A549 (cell line): ENCODE results near the gene B3GAT1. TPM values are rescaled to one million over a fixed set of nuclear protein-coding genes. Genes with fewer than 3 reads are reported as not detected.

Source experiments
- ATAC-seq, 2 experiments: fragments of 200-7000 bp in 1 of 2; fragments of >200 bp in 1 of 2; cut with Nextera tagmentation in 1 of 2; cut with Tn5 transposase in 1 of 2; 3 replicates each; pipeline versions ENCODE4 v1.8.0 to v1.9.1; 2018 to 2020; ENCODE audit warnings: mild to moderate bottlenecking in 1 of 2, moderate library complexity in 1 of 2
- CTCF ChIA-PET: fragments of 300-600 bp; sonication (Branson Sonifier 250); formaldehyde crosslinking; extraction: SDS; loops from one replicate; lab custom pipeline; 2021; ENCODE audit warnings: antibody characterized with exemption, inconsistent platforms; lab: Yijun Ruan, JAX
- POLR2A ChIA-PET: fragments of 350-600 bp; formaldehyde crosslinking; extraction: SDS; loops from one replicate; lab custom pipeline; 2021; ENCODE audit warnings: antibody characterized with exemption, inconsistent platforms; lab: Yijun Ruan, JAX
- DNase-seq, 2 experiments: peaks; one replicate each; pipeline versions ENCODE4 v3.0.0 to v3.0.0-alpha.2; 2011 to 2016; ENCODE audit warnings: low read depth in 1 of 2, low spot score in 1 of 2
- FAIRE-seq: peaks from 2 replicates; lab custom pipeline; 2011; peaks lifted over from hg19 to GRCh38; lab: Jason Lieb, UNC
- H3K27ac ChIP-seq, 2 experiments: fragments of >200 bp; sonication (Bioruptor Twin); formaldehyde crosslinking; 3 replicates each; pipeline ENCODE4 v1.5.1; 2016 to 2017
- H3K4me1 ChIP-seq: fragments of >200 bp; sonication (Bioruptor Twin); formaldehyde crosslinking; 3 replicates; pipeline ENCODE4 v1.6.1; 2016
- H3K4me2 ChIP-seq: fragments of >200 bp; sonication (Bioruptor Twin); formaldehyde crosslinking; 3 replicates; pipeline ENCODE4 v1.6.1; 2016
- H3K4me3 ChIP-seq: fragments of >200 bp; sonication (Bioruptor Twin); formaldehyde crosslinking; 3 replicates; pipeline ENCODE4 v1.5.1; 2016
- H3K9me3 ChIP-seq: fragments of >200 bp; sonication (Bioruptor Twin); formaldehyde crosslinking; 3 replicates; pipeline ENCODE4 v1.6.1; 2016
- BHLHE40 ChIP-seq: IDR thresholded peaks from 2 replicates; pipeline ENCODE4 v1.6.1; 2012; ENCODE audit warnings: low read depth, low read length, inconsistent platforms
- CEBPB ChIP-seq, 2 experiments: fragments of >200 bp in 1 of 2; sonication (Bioruptor Twin) in 1 of 2; formaldehyde crosslinking in 1 of 2; IDR thresholded peaks; 2 replicates each; pipeline ENCODE4 v1.6.1; 2012 to 2016
- CHD2 ChIP-seq: fragments of 150-350 bp; IDR thresholded peaks from 2 replicates; pipeline ENCODE4 v1.6.1; 2014; ENCODE audit warnings: low read length; ENCODE audit not compliant: partially characterized antibody
- EHF ChIP-seq: fragments of 250-450 bp; sonication (Bioruptor Pico); IDR thresholded peaks from 2 replicates; pipeline ENCODE4 v1.5.0; 2020; ENCODE audit warnings: mild to moderate bottlenecking
- ESRRA ChIP-seq: fragments of 150-350 bp; IDR thresholded peaks from 2 replicates; pipeline ENCODE4 v1.6.1; 2014; ENCODE audit warnings: mild to moderate bottlenecking, low read length, borderline replicate concordance
- FOSB ChIP-seq: fragments of 250-450 bp; sonication (Bioruptor Pico); IDR thresholded peaks from 2 replicates; pipeline ENCODE4 v1.5.0; 2020; ENCODE audit warnings: mild to moderate bottlenecking, moderate library complexity
- GATA3 ChIP-seq: IDR thresholded peaks from 2 replicates; pipeline ENCODE4 v1.6.1; 2012; ENCODE audit warnings: borderline replicate concordance
- HDAC2 ChIP-seq: fragments of 200-600 bp; sonication (generic); IDR thresholded peaks from 2 replicates; pipeline ENCODE4 v1.6.1; 2016
- HOXA7 ChIP-seq: fragments of 250-450 bp; sonication (Bioruptor Pico); IDR thresholded peaks from 2 replicates; pipeline ENCODE4 v1.5.0; 2020; ENCODE audit warnings: mild to moderate bottlenecking, moderate library complexity
- JUN ChIP-seq, 2 experiments: fragments of >200 bp; sonication (Bioruptor Twin); formaldehyde crosslinking; IDR thresholded peaks; 2 replicates in 1 of 2; 3 replicates in 1 of 2; pipeline ENCODE4 v1.6.1; 2016 to 2017
- JUNB ChIP-seq: fragments of >200 bp; sonication (Bioruptor Twin); formaldehyde crosslinking; IDR thresholded peaks from 2 replicates; pipeline ENCODE4 v1.6.1; 2016
- KDM1A ChIP-seq: fragments of 200-600 bp; sonication (generic); IDR thresholded peaks from 2 replicates; pipeline ENCODE4 v1.6.1; 2016; ENCODE audit warnings: low read depth, mild to moderate bottlenecking
- MYC ChIP-seq: IDR thresholded peaks from 2 replicates; pipeline ENCODE4 v1.6.1; 2012; ENCODE audit warnings: mild to moderate bottlenecking, inconsistent platforms, low read length, improper control_type of control experiment, borderline replicate concordance
- NFE2L2 ChIP-seq: fragments of 150-350 bp; conservative IDR thresholded peaks from 2 replicates; pipeline ENCODE4 v1.6.1; 2014; ENCODE audit warnings: low read length
- NPAS2 ChIP-seq: fragments of 250-450 bp; sonication (Bioruptor Pico); IDR thresholded peaks from 2 replicates; pipeline ENCODE4 v1.8.0; 2022; ENCODE audit warnings: mild to moderate bottlenecking, moderate library complexity, borderline replicate concordance
- POLR2A ChIP-seq: IDR thresholded peaks from 2 replicates; pipeline ENCODE4 v1.6.1; 2012; ENCODE audit warnings: mild to moderate bottlenecking, low read length
- POLR2AphosphoS2 ChIP-seq: conservative IDR thresholded peaks from 2 replicates; pipeline ENCODE4 v1.6.1; 2012; ENCODE audit warnings: low read length, improper control_type of control experiment, inconsistent platforms
- RAD21 ChIP-seq, 2 experiments: fragments of >200 bp in 1 of 2; sonication (Bioruptor Twin) in 1 of 2; formaldehyde crosslinking in 1 of 2; IDR thresholded peaks in 1 of 2; conservative IDR thresholded peaks in 1 of 2; 2 replicates in 1 of 2; 3 replicates in 1 of 2; pipeline ENCODE4 v1.6.1; 2012 to 2018; ENCODE audit warnings: inconsistent platforms in 1 of 2
- RARB ChIP-seq: fragments of 250-450 bp; sonication (Bioruptor Pico); IDR thresholded peaks from 2 replicates; pipeline ENCODE4 v1.8.0; 2021; ENCODE audit warnings: mild to moderate bottlenecking, moderate library complexity
- RFX5 ChIP-seq: fragments of 450-650 bp; IDR thresholded peaks from 2 replicates; pipeline ENCODE4 v1.7.1; 2014; ENCODE audit warnings: antibody characterized with exemption, mild to moderate bottlenecking, moderate library complexity
- RNF2 ChIP-seq: fragments of 200-600 bp; sonication (generic); IDR thresholded peaks from 2 replicates; pipeline ENCODE4 v1.6.1; 2016; ENCODE audit warnings: low read depth, mild to moderate bottlenecking, antibody characterized with exemption, moderate library complexity, borderline replicate concordance
- SMC3 ChIP-seq: fragments of >200 bp; sonication (Bioruptor Twin); formaldehyde crosslinking; IDR thresholded peaks from 3 replicates; pipeline ENCODE4 v1.6.1; 2018; ENCODE audit warnings: inconsistent platforms
- SREBF2 ChIP-seq: fragments of 450-650 bp; IDR thresholded peaks from 2 replicates; pipeline ENCODE4 v1.6.1; 2014; ENCODE audit warnings: mild to moderate bottlenecking, moderate library complexity
- ZC3H11A ChIP-seq: fragments of 450-650 bp; IDR thresholded peaks from 2 replicates; pipeline ENCODE4 v1.6.1; 2014; ENCODE audit warnings: antibody characterized with exemption, mild to moderate bottlenecking
- ZFP36 ChIP-seq: fragments of 450-650 bp; IDR thresholded peaks from 2 replicates; pipeline ENCODE4 v1.6.1; 2014; ENCODE audit warnings: borderline replicate concordance; ENCODE audit not compliant: partially characterized antibody
- ZNF302 ChIP-seq: fragments of 250-450 bp; sonication (Bioruptor Pico); IDR thresholded peaks from 2 replicates; pipeline ENCODE4 v1.9.0; 2021; ENCODE audit warnings: inconsistent platforms, mild to moderate bottlenecking, moderate library complexity
- ZSCAN20 ChIP-seq: fragments of 250-450 bp; sonication (Bioruptor Pico); IDR thresholded peaks from 2 replicates; pipeline ENCODE4 v1.8.0; 2022; ENCODE audit warnings: mild to moderate bottlenecking, moderate library complexity
- WGBS: methylation state at CpG from one replicate; pipeline ENCODE4 v1.1.6; 2017; ENCODE audit errors: missing lambda C conversion rate; 5-methylcytosine and 5-hydroxymethylcytosine counted together
- polyA plus RNA-seq, 4 experiments: library from polyadenylated mRNA; depleted of rRNA in 3 of 4; stranded (reverse); fragments of >200 nt; fragmentation: RNase III in 1 of 4; extraction: RNeasy Plus Mini Kit Qiagen cat#74134 plus additional on column Dnase treatment in 1 of 4; gene quantifications; 2 replicates in 3 of 4; 3 replicates in 1 of 4; pipeline ENCODE4 v1.2.3, GENCODE V29; 2011 to 2017
- TF ChIP-seq, protein P1 (sequence below): IDR thresholded peaks from 2 replicates; pipeline ENCODE4 v1.6.1; 2012
- TF ChIP-seq, protein P2 (sequence below): fragments of 450-650 bp; IDR thresholded peaks from 2 replicates; pipeline ENCODE4 v1.6.1; 2014; ENCODE audit warnings: antibody characterized with exemption
- TF ChIP-seq, protein P3 (sequence below): IDR thresholded peaks from 2 replicates; pipeline ENCODE4 v1.6.1; 2012; ENCODE audit warnings: low read depth, borderline replicate concordance
- TF ChIP-seq, protein P4 (sequence below): fragments of >200 bp; sonication (Bioruptor Twin); formaldehyde crosslinking; IDR thresholded peaks from 3 replicates; pipeline ENCODE4 v1.6.1; 2016
- TF ChIP-seq, protein P5 (sequence below): fragments of 150-350 bp; IDR thresholded peaks from 2 replicates; pipeline ENCODE4 v1.6.1; 2014; ENCODE audit warnings: low read depth, mild to moderate bottlenecking, low read length

Gene B3GAT1
- polyA plus RNA-seq, 2 of the 4 experiments (the other 2 are of a cell fraction) = not detected

DNA sequence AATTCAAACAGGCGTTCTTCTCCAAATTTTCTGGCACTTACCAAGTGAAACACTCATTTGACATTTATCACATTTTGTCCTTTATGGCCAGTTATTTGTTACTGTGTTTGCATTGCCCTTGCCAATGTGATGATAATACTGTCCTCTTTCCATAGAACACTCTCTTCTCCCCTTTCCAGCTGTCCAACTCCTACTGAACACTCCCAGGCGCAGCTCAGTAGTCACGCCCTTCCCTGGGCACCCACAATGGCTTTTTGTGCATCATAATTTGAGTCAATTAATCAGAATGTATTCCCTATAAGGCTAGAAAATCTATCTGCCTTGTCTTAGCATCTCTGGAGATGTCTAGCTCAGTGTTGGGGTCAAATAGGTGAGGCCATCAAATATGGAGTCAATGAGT lies 21.2 kb upstream of the B3GAT1 start:
- POLR2A ChIA-PET = no interaction called here
- Histone ChIP-seq H3K9me3 (no peaks in the 10 kb centered on the region), H3K4me3 (no peak overlapping the region), H3K4me2 (no peak overlapping the region), H3K4me1 (no peaks in the 10 kb centered on the region), H3K27ac (no peak overlapping the region)
- ATAC-seq (no peak), DNase-seq (no peak), FAIRE-seq (no peak)
- TF ChIP-seq ZFP36 (no peak), NPAS2 (CRISPR knock-in tag) (no peak), POLR2AphosphoS2 (no peak), RNF2 (no peak), NFE2L2 (no peak), HOXA7 (no peak), RFX5 (no peak), RARB (CRISPR knock-in tag) (no peak), RAD21 (conservative IDR thresholded peaks at IDR 0.05 in 1 of 2, IDR thresholded peaks at IDR 0.05 in 1 of 2) (no peak), BHLHE40 (no peak), EHF (CRISPR knock-in tag) (no peak), ZNF302 (CRISPR knock-in tag) (no peak), ESRRA (no peak), ZC3H11A (no peak), JUNB (no peak), JUN (IDR thresholded peaks at IDR 0.05) (no peak), CHD2 (no peak), CEBPB (IDR thresholded peaks at IDR 0.05) (no peak), SREBF2 (no peak)
- TF ChIP-seq, protein P1, sequence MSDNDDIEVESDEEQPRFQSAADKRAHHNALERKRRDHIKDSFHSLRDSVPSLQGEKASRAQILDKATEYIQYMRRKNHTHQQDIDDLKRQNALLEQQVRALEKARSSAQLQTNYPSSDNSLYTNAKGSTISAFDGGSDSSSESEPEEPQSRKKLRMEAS = no peak
- CTCF ChIA-PET = no interaction called here
- 4% methylated on average over 3 of the region's 3 CpGs for WGBS

DNA sequence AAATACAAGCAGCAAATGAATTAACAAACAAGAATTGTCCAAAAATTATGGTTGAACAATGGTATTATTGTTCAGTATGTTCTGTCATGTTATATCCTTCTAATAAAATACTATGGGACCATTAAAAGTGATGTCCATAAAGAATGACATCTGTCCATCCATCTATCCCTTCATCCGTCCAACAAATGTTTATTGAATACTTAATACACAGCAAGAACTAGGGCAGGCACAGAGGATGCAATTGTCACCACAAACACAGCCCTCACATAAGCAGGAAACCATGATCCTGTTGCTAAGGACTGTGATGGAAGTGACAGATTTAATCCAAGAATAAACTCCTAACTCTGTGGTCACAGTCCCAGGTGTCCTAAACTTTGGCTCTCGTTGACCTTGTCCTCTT lies 20.7 kb upstream of the B3GAT1 start:
- FAIRE-seq = no peak
- Histone ChIP-seq H3K27ac (no peak overlapping the region), H3K4me1 (no peaks in the 10 kb centered on the region), H3K4me2 (no peak overlapping the region), H3K9me3 (no peaks in the 10 kb centered on the region), H3K4me3 (no peak overlapping the region)
- 0% methylated on average over 2 of the region's 2 CpGs for WGBS
- ATAC-seq = no peak
- ChIA-PET CTCF (no interaction called here), POLR2A (no interaction called here)
- TF ChIP-seq KDM1A (no peak), EHF (CRISPR knock-in tag) (no peak), FOSB (CRISPR knock-in tag) (no peak), SMC3 (no peak), CEBPB (IDR thresholded peaks at IDR 0.05) (no peak), POLR2A (no peak), GATA3 (no peak), HDAC2 (no peak), MYC (no peak), ZSCAN20 (no peak)
- TF ChIP-seq, protein P1 = no peak
- TF ChIP-seq, protein P2, sequence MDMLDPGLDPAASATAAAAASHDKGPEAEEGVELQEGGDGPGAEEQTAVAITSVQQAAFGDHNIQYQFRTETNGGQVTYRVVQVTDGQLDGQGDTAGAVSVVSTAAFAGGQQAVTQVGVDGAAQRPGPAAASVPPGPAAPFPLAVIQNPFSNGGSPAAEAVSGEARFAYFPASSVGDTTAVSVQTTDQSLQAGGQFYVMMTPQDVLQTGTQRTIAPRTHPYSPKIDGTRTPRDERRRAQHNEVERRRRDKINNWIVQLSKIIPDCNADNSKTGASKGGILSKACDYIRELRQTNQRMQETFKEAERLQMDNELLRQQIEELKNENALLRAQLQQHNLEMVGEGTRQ = no peak
- TF ChIP-seq, protein P3, sequence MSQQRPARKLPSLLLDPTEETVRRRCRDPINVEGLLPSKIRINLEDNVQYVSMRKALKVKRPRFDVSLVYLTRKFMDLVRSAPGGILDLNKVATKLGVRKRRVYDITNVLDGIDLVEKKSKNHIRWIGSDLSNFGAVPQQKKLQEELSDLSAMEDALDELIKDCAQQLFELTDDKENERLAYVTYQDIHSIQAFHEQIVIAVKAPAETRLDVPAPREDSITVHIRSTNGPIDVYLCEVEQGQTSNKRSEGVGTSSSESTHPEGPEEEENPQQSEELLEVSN = no peak
- TF ChIP-seq, protein P4, sequence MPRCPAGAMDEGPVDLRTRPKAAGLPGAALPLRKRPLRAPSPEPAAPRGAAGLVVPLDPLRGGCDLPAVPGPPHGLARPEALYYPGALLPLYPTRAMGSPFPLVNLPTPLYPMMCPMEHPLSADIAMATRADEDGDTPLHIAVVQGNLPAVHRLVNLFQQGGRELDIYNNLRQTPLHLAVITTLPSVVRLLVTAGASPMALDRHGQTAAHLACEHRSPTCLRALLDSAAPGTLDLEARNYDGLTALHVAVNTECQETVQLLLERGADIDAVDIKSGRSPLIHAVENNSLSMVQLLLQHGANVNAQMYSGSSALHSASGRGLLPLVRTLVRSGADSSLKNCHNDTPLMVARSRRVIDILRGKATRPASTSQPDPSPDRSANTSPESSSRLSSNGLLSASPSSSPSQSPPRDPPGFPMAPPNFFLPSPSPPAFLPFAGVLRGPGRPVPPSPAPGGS = no peak
- TF ChIP-seq, protein P5, sequence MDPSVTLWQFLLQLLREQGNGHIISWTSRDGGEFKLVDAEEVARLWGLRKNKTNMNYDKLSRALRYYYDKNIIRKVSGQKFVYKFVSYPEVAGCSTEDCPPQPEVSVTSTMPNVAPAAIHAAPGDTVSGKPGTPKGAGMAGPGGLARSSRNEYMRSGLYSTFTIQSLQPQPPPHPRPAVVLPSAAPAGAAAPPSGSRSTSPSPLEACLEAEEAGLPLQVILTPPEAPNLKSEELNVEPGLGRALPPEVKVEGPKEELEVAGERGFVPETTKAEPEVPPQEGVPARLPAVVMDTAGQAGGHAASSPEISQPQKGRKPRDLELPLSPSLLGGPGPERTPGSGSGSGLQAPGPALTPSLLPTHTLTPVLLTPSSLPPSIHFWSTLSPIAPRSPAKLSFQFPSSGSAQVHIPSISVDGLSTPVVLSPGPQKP = no peak
- no peak for DNase-seq
